Heart right ventricle (tissue), 16 donors: Measurements from ENCODE around the gene KCNMB4. TPM values are rescaled to one million over a fixed set of nuclear protein-coding genes. Genes with fewer than 3 reads are reported as not detected.

Experiments used
- ATAC-seq, 8 donors: fragments of 200-7000 bp; cut with Tn5 transposase; one replicate each; pipeline ENCODE4 v1.9.1; 2020; ENCODE audit warnings: mild to moderate bottlenecking in 8 of 8, moderate library complexity in 8 of 8, moderate number of reproducible peaks in 1 of 8
- DNase-seq, 2 donors: peaks; one replicate each; pipeline ENCODE4 v3.0.0-alpha.2; 2020
- H3K27ac ChIP-seq, 10 donors: fragments of 200-600 bp; sonication (generic) in 2 of 10; one replicate each; pipeline versions ENCODE4 v1.5.0 to v1.8.0; 2020 to 2022; ENCODE audit warnings: mild to moderate bottlenecking in 3 of 10
- H3K27me3 ChIP-seq, 7 donors: fragments of 200-600 bp; one replicate each; pipeline ENCODE4 v1.8.0; 2021 to 2022; ENCODE audit warnings: mild to moderate bottlenecking in 2 of 7
- H3K36me3 ChIP-seq, 9 donors: fragments of 200-600 bp; sonication (generic) in 1 of 9; one replicate each; pipeline versions ENCODE4 v1.5.0 to v1.8.0; 2020 to 2022; ENCODE audit warnings: mild to moderate bottlenecking in 2 of 9
- H3K4me1 ChIP-seq, 9 donors: fragments of 200-600 bp; sonication (generic) in 1 of 9; one replicate each; pipeline versions ENCODE4 v1.5.0 to v1.8.0; 2020 to 2022; ENCODE audit warnings: mild to moderate bottlenecking in 4 of 9
- H3K4me3 ChIP-seq, 10 donors: fragments of 200-600 bp; sonication (generic) in 2 of 10; one replicate each; pipeline versions ENCODE4 v1.5.0 to v1.8.0; 2020 to 2022; ENCODE audit warnings: mild to moderate bottlenecking in 7 of 10, moderate library complexity in 2 of 10
- H3K9me3 ChIP-seq, 11 donors: fragments of 200-600 bp in 10 of 11; sonication (generic) in 2 of 11; one replicate each; pipeline versions ENCODE4 v1.5.0 to v1.8.0; 2013 to 2022; ENCODE audit warnings: mild to moderate bottlenecking in 2 of 11, control low read depth in 1 of 11, moderate library complexity in 1 of 11
- CTCF ChIP-seq, 9 donors: fragments of 200-600 bp; sonication (generic) in 2 of 9; IDR thresholded peaks; one replicate each; pipeline versions ENCODE4 v1.5.0 to v1.8.0; 2021 to 2022; ENCODE audit warnings: antibody characterized with exemption in 9 of 9, mild to moderate bottlenecking in 5 of 9, moderate library complexity in 1 of 9
- WGBS, 2 donors: extraction: QIAGEN DNeasy Blood & Tissue Kit; methylation state at CpG; one replicate each; pipeline ENCODE4 v1.1.7; 2013; ENCODE audit warnings: inconsistent platforms in 1 of 2; 5-methylcytosine and 5-hydroxymethylcytosine counted together
- intact Hi-C, 10 donors: fragments of 100-400 bp; cut with DNase I; formaldehyde crosslinking; loops; one replicate each; pipeline versions ENCODE4 v1.11.1 to v1.14.2; 2022
- polyA plus RNA-seq, 2 donors: library from polyadenylated mRNA; stranded (reverse); fragments of 200-250 nt; gene quantifications; one replicate each; pipeline ENCODE4 v1.2.3, GENCODE V29; 2013
- total RNA-seq, 10 donors: library from RNA; stranded (reverse); fragmentation: NEBNext Ultra II Directional in 3 of 10; extraction: Animal tissue kit (Norgen Biotek cat#: 25700) in 3 of 10; gene quantifications; one replicate each; pipeline versions ENCODE4 v1.2.1 to v1.2.4, GENCODE V29; 2021 to 2023
- donor health status: Arrhythmogenic right ventricular cardiomyopathy.
- donor health status: ischemic (EF 13 %, LVEDD 7.1; RV severe dilation, severe dysfunction).
- donor health status: healthy with polysubstance abuse.
- donor health status: DM: no; HTN: yes; CAD: no.
- donor health status: DM: no; HTN: no; CAD: no.
- donor health status: ischemic (EF 25% LVEDD 6.9; RV normal size, moderate dysfunction).
- donor health status: ischemic (EF 25% LVEDD 5.7; RV mildly dilated, moderate dysfunction).
- donor health status: healthy.
- donor health status: DM: yes; HTN: yes; CAD: no.
- donor health status: Ischemic cardiomyopathy.
- donor health status: ischemic (EF 35%, LVEDD 5.7; RV mildly dilated, moderate dysfunction).
- donor health status: nonischemic (EF 11% LVEDD 7.7; RV severe dilation, severe dysfunction).
- donor health status: DM: yes; HTN: yes; CAD: no.
- donor health status: PGD.
- donor health status: ischemic (EF 29% LVEDD 5.4; RV normal size, mild dysfunction).
- donor health status: nonischemic (EF 23%, LVEDD 6.1; RV moderate dilation, normal function).

KCNMB4 gene
- total and polyA plus RNA-seq, 12 donors: 1.2 to 3.8 (median 2.0) TPM

GRCh38 chr12:70467476-70467875 lies 101.4 kb downstream of the KCNMB4 start:
- Histone ChIP-seq H3K27me3 (no peaks in the 10 kb centered on the region), H3K4me3 (no peak overlapping the region), H3K4me1 (peaks cover 0 to 7% (median 0%) of the 10 kb centered on the region in 9 donors), H3K9me3 (peaks cover 0 to 23% (median 6%) of the 10 kb centered on the region in 11 donors), H3K27ac (no peak overlapping the region), H3K36me3 (no peaks in the 10 kb centered on the region)
- DNase-seq (no peak), ATAC-seq (no peak)
- intact Hi-C loops: no loop called here
- WGBS, 2 donors: 90% methylated on average over 2 of the region's 2 CpGs
- no peak for TF ChIP-seq CTCF (IDR thresholded peaks at IDR 0.05)

GRCh38 chr12:70467918-70468733 lies 102.0 kb downstream of the KCNMB4 start:
- intact Hi-C loops: no loop called here
- Histone ChIP-seq H3K27me3 (no peaks in the 10 kb centered on the region), H3K27ac (no peak overlapping the region), H3K36me3 (no peaks in the 10 kb centered on the region), H3K4me3 (no peak overlapping the region), H3K9me3 (peaks cover 0 to 20% (median 6%) of the 10 kb centered on the region in 11 donors), H3K4me1 (peaks cover 0 to 7% (median 0%) of the 10 kb centered on the region in 9 donors)
- 89 to 90% methylated on average over 10 of the region's 10 CpGs for WGBS, 2 donors
- ATAC-seq (no peak), DNase-seq (no peak)
- TF ChIP-seq CTCF (IDR thresholded peaks at IDR 0.05): no peak

GRCh38 chr12:70468741-70469140 lies 102.7 kb downstream of the KCNMB4 start:
- ATAC-seq (no peak), DNase-seq (no peak)
- H3K9me3 ChIP-seq: peaks cover 0 to 14% (median 3%) of the 10 kb centered on the region in 11 donors
- intact Hi-C loops: no loop called here
- 87 to 95% methylated on average over 3 of the region's 3 CpGs for WGBS, 2 donors
- H3K4me3 ChIP-seq: no peak overlapping the region
- no peak overlapping the region for H3K27ac ChIP-seq
- peaks cover 0 to 7% (median 0%) of the 10 kb centered on the region in 9 donors for H3K4me1 ChIP-seq
- no peaks in the 10 kb centered on the region for H3K27me3 ChIP-seq
- no peak for TF ChIP-seq CTCF (IDR thresholded peaks at IDR 0.05)
- H3K36me3 ChIP-seq: no peaks in the 10 kb centered on the region

- Histone ChIP-seq H3K4me1 (peaks cover 0 to 7% (median 0%) of the 10 kb centered on the region in 9 donors), H3K9me3 (peaks cover 0 to 12% (median 0%) of the 10 kb centered on the region in 11 donors), H3K27ac (no peak overlapping the region), H3K27me3 (no peaks in the 10 kb centered on the region), H3K36me3 (no peaks in the 10 kb centered on the region), H3K4me3 (no peak overlapping the region)
- 94 to 95% methylated on average over 12 of the region's 12 CpGs for WGBS, 2 donors
- intact Hi-C loops: no loop called here
- ATAC-seq (no peak), DNase-seq (no peak)
- no peak for TF ChIP-seq CTCF (IDR thresholded peaks at IDR 0.05)
Observed at GRCh38 chr12:70469221-70469820, 103.2 kb downstream of the KCNMB4 start.
